AG09319 (cell line): ENCODE results near the gene ZNF662.

Experiments used
- DNase-seq: peaks from one replicate; pipeline ENCODE4 v3.0.0-alpha.2; 2010; ENCODE audit warnings: low read depth; ENCODE audit errors: extremely low read depth
- TF ChIP-seq, protein P1 (sequence below): IDR thresholded peaks from 2 replicates; pipeline ENCODE4 v1.5.1; 2011; ENCODE audit warnings: low read depth, mild to moderate bottlenecking, inconsistent platforms, low read length, moderate library complexity

Gene ZNF662

DNA sequence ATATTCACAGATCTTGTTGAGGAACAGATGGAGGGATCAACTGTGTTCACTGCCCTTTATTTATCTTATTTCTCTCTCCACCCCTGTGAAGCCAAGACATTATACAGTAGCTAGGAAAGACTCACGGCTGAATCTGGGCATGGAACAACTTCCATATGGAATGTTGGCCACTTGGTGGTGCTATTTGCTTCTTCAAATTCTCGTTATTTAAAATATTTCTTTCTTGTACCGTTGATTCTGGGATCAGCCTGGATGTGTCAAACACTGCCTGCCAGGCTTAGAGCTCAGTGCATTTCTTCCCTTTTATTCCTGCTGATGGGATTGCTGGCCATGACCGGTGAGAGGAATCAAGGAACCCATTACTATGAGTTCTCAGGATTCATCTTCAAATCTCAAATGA is 55.7 kb downstream of the ZNF662 start:
- TF ChIP-seq, protein P1, sequence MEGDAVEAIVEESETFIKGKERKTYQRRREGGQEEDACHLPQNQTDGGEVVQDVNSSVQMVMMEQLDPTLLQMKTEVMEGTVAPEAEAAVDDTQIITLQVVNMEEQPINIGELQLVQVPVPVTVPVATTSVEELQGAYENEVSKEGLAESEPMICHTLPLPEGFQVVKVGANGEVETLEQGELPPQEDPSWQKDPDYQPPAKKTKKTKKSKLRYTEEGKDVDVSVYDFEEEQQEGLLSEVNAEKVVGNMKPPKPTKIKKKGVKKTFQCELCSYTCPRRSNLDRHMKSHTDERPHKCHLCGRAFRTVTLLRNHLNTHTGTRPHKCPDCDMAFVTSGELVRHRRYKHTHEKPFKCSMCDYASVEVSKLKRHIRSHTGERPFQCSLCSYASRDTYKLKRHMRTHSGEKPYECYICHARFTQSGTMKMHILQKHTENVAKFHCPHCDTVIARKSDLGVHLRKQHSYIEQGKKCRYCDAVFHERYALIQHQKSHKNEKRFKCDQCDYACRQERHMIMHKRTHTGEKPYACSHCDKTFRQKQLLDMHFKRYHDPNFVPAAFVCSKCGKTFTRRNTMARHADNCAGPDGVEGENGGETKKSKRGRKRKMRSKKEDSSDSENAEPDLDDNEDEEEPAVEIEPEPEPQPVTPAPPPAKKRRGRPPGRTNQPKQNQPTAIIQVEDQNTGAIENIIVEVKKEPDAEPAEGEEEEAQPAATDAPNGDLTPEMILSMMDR: peak; percentile 61
- DNase-seq: peak; percentile 20

DNA sequence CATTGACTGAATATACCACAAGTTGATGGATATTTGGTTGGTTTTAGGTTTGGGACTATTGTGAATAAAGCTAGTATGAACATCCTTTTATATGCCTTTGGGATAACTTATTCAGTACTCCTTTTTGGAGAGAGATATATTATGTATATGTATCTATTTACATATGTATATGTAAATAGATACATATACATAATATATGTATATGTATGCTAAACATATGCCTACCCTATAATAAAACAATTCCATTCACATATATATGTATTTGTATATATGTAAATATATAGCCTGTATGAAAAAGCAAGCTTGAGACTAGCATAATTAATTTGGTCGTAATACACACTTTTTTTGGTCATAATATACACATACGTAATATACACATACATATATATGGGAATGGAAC is 57.3 kb downstream of the ZNF662 start:
- no peak for DNase-seq
- TF ChIP-seq, protein P1: no peak

DNA sequence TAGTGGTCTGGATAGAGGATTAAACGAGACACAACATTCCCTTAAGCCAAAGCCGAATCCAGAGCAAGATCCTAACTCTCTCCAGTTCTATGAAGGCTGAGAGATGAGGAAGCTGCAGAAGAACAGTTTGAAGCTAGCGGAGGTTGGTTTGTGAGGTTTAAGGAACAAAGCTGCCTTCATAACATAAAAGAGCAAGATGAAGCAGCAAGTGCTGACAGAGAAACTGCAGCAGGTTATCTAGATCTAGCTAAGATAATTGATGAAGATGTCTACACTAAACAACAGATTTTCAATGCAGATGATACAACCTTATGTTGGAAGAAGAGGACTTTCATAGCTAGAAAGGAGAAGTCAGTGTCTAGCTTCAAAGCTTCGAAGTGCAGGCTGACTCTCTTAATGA is 58.3 kb downstream of the ZNF662 start:
- DNase-seq: no peak
- TF ChIP-seq, protein P1: no peak
